Mucosa of rectum (tissue), 2 donors: ENCODE measurements around the gene TMEM236.
A peak's percentile ranks its signal among the peaks of the same experiment; 100 is the strongest.

Source experiments
- H3K27ac ChIP-seq, 2 donors: one replicate each; pipeline ENCODE4 v1.7.0; 2013; ENCODE audit warnings: inconsistent platforms in 2 of 2, low read depth in 2 of 2, low read length in 2 of 2
- H3K27me3 ChIP-seq, 2 donors: one replicate each; pipeline ENCODE4 v1.7.0; 2013; ENCODE audit warnings: low read length in 2 of 2; ENCODE audit not compliant: control insufficient read depth in 2 of 2, insufficient read depth in 2 of 2
- H3K36me3 ChIP-seq, 2 donors: one replicate each; pipeline ENCODE4 v1.7.0; 2013; ENCODE audit warnings: low read length in 2 of 2; ENCODE audit not compliant: control insufficient read depth in 2 of 2, insufficient read depth in 2 of 2
- H3K4me1 ChIP-seq, 2 donors: one replicate each; pipeline ENCODE4 v1.7.0; 2013; ENCODE audit warnings: low read length in 2 of 2, mild to moderate bottlenecking in 1 of 2; ENCODE audit not compliant: control insufficient read depth in 2 of 2, insufficient read depth in 2 of 2
- H3K4me3 ChIP-seq, 2 donors: one replicate each; pipeline ENCODE4 v1.7.0; 2013; ENCODE audit warnings: low read length in 2 of 2
- H3K9ac ChIP-seq, 2 donors: one replicate each; pipeline ENCODE4 v1.7.0; 2013; ENCODE audit warnings: low read length in 2 of 2, low read depth in 1 of 2, mild to moderate bottlenecking in 1 of 2
- H3K9me3 ChIP-seq, 2 donors: one replicate each; pipeline ENCODE4 v1.7.0; 2013; ENCODE audit warnings: low read length in 2 of 2; ENCODE audit not compliant: control insufficient read depth in 2 of 2
- donor health status: healthy.
- donor health status: Normal muscosa, but diverticular disease.

TMEM236 gene

GRCh38 chr10:17816199-17816598, 64.2 kb downstream of the TMEM236 start:
- H3K36me3 ChIP-seq = no peaks in the 10 kb centered on the region
- H3K4me1 ChIP-seq = no peaks in the 10 kb centered on the region
- no peaks in the 10 kb centered on the region for H3K9me3 ChIP-seq
- no peak overlapping the region for H3K27ac ChIP-seq
- H3K4me3 ChIP-seq = no peak overlapping the region
- H3K9ac ChIP-seq = no peak overlapping the region
- H3K27me3 ChIP-seq = no peaks in the 10 kb centered on the region

- no peaks in the 10 kb centered on the region for H3K27me3 ChIP-seq
- H3K9ac ChIP-seq = no peak overlapping the region
- H3K36me3 ChIP-seq = no peaks in the 10 kb centered on the region
- H3K4me3 ChIP-seq = no peak overlapping the region
- no peaks in the 10 kb centered on the region for H3K9me3 ChIP-seq
- H3K27ac ChIP-seq = no peak overlapping the region
- H3K4me1 ChIP-seq = no peaks in the 10 kb centered on the region
These were observed 65.3 kb downstream of the TMEM236 start for GRCh38 chr10:17817316-17817715.

- no peak overlapping the region for H3K4me3 ChIP-seq
- H3K27me3 ChIP-seq = no peaks in the 10 kb centered on the region
- H3K9me3 ChIP-seq = no peaks in the 10 kb centered on the region
- no peaks in the 10 kb centered on the region for H3K4me1 ChIP-seq
- no peaks in the 10 kb centered on the region for H3K36me3 ChIP-seq
- no peak overlapping the region for H3K27ac ChIP-seq
- H3K9ac ChIP-seq = no peak overlapping the region
These were observed 65.8 kb downstream of the TMEM236 start for GRCh38 chr10:17817790-17818189.

GRCh38 chr10:17819836-17820235, 67.8 kb downstream of the TMEM236 start:
- Histone ChIP-seq H3K4me3 (no peak overlapping the region), H3K36me3 (no peaks in the 10 kb centered on the region), H3K9me3 (no peaks in the 10 kb centered on the region), H3K27me3 (no peaks in the 10 kb centered on the region), H3K9ac (no peak overlapping the region), H3K27ac (no peak overlapping the region), H3K4me1 (no peaks in the 10 kb centered on the region)

GRCh38 chr10:17820943-17821342, 68.9 kb downstream of the TMEM236 start:
- H3K9me3 ChIP-seq = no peaks in the 10 kb centered on the region
- H3K4me1 ChIP-seq = no peaks in the 10 kb centered on the region
- no peaks in the 10 kb centered on the region for H3K36me3 ChIP-seq
- H3K4me3 ChIP-seq = no peak overlapping the region
- no peaks in the 10 kb centered on the region for H3K27me3 ChIP-seq
- H3K27ac ChIP-seq = no peak overlapping the region
- no peak overlapping the region for H3K9ac ChIP-seq

- Histone ChIP-seq H3K27ac (no peak overlapping the region), H3K27me3 (no peaks in the 10 kb centered on the region), H3K4me3 (no peak overlapping the region), H3K4me1 (no peaks in the 10 kb centered on the region), H3K9me3 (no peaks in the 10 kb centered on the region), H3K9ac (no peak overlapping the region), H3K36me3 (no peaks in the 10 kb centered on the region)
These were observed 69.9 kb downstream of the TMEM236 start for GRCh38 chr10:17821893-17822292.

GRCh38 chr10:17831341-17831740, 79.3 kb downstream of the TMEM236 start:
- no peaks in the 10 kb centered on the region for H3K4me1 ChIP-seq
- H3K9me3 ChIP-seq = no peaks in the 10 kb centered on the region
- no peak overlapping the region for H3K27ac ChIP-seq
- no peaks in the 10 kb centered on the region for H3K36me3 ChIP-seq
- no peaks in the 10 kb centered on the region for H3K27me3 ChIP-seq
- no peak overlapping the region for H3K4me3 ChIP-seq
- no peak overlapping the region for H3K9ac ChIP-seq

- Histone ChIP-seq H3K4me3 (no peak overlapping the region), H3K27ac (no peak overlapping the region), H3K9ac (no peak overlapping the region), H3K9me3 (no peaks in the 10 kb centered on the region), H3K36me3 (no peaks in the 10 kb centered on the region), H3K27me3 (no peaks in the 10 kb centered on the region), H3K4me1 (no peaks in the 10 kb centered on the region)
These were observed 79.9 kb downstream of the TMEM236 start for GRCh38 chr10:17831896-17832295.

GRCh38 chr10:17833656-17834055, 81.7 kb downstream of the TMEM236 start:
- Histone ChIP-seq H3K36me3 (no peaks in the 10 kb centered on the region), H3K4me1 (peaks cover 0 to 2% of the 10 kb centered on the region in 2 donors), H3K4me3 (no peak overlapping the region), H3K9me3 (no peaks in the 10 kb centered on the region), H3K27ac (no peak overlapping the region), H3K27me3 (no peaks in the 10 kb centered on the region), H3K9ac (no peak overlapping the region)

GRCh38 chr10:17835688-17836087, 83.7 kb downstream of the TMEM236 start:
- no peaks in the 10 kb centered on the region for H3K27me3 ChIP-seq
- H3K9me3 ChIP-seq = no peaks in the 10 kb centered on the region
- H3K4me3 ChIP-seq = no peak overlapping the region
- H3K36me3 ChIP-seq = no peaks in the 10 kb centered on the region
- H3K27ac ChIP-seq = no peak overlapping the region
- peaks cover 0 to 2% of the 10 kb centered on the region in 2 donors for H3K4me1 ChIP-seq
- no peak overlapping the region for H3K9ac ChIP-seq

GRCh38 chr10:17836942-17837341, 84.9 kb downstream of the TMEM236 start:
- Histone ChIP-seq H3K27me3 (no peaks in the 10 kb centered on the region), H3K4me1 (peaks cover 0 to 2% of the 10 kb centered on the region in 2 donors), H3K9me3 (no peaks in the 10 kb centered on the region), H3K27ac (no peak overlapping the region), H3K36me3 (no peaks in the 10 kb centered on the region), H3K9ac (peak overlapping the region; percentile 37 to 52), H3K4me3 (peak overlapping the region in 1 of 2 donors; percentile 62)
